GM23338 (cell line): ENCODE results near the gene CCDC178.

Experiments
- CTCF ChIP-seq, 2 experiments: fragments of 200-600 bp in 1 of 2; sonication (generic) in 1 of 2; conservative IDR thresholded peaks; 2 replicates each; pipeline versions ENCODE4 v1.5.1 to v1.6.1; 2016 to 2017; ENCODE audit warnings: antibody characterized with exemption in 2 of 2, low read depth in 2 of 2, mild to moderate bottlenecking in 2 of 2, moderate library complexity in 1 of 2
- EZH2 ChIP-seq: fragments of 200-600 bp; sonication (generic); IDR thresholded peaks from one replicate; pipeline ENCODE4 v1.8.0; 2017; ENCODE audit warnings: antibody characterized with exemption, mild to moderate bottlenecking, low read depth; ENCODE audit not compliant: unreplicated experiment
- EZH2phosphoT487 ChIP-seq: fragments of 200-600 bp; sonication (generic); IDR thresholded peaks from one replicate; pipeline ENCODE4 v1.8.1; 2018; ENCODE audit warnings: antibody characterized with exemption; ENCODE audit not compliant: unreplicated experiment
- POLR2AphosphoS5 ChIP-seq: IDR thresholded peaks from 2 replicates; pipeline ENCODE4 v1.6.1; 2016; ENCODE audit warnings: antibody characterized with exemption, low read depth

- no peak for TF ChIP-seq CTCF (conservative IDR thresholded peaks at IDR 0.05; ENCODE audit: low read depth in 2 of 2)
- TF ChIP-seq POLR2AphosphoS5, result no peak
- no peak for TF ChIP-seq EZH2phosphoT487
- TF ChIP-seq EZH2, result no peak
Observed at GRCh38 chr18:33154049-33154448, 286.5 kb downstream of the CCDC178 start.
